ENCODE results near the gene TPM2.

Gene TPM2

GRCh38 chr9:35716230-35716629 lies 26.5 kb upstream of the TPM2 start:
- TF ChIP-seq FOXM1 (IDR thresholded peaks at IDR 0.05; ENCODE audit: borderline replicate concordance) (no peak), HDGF (IDR thresholded peaks at IDR 0.05; ENCODE audit: borderline replicate concordance) (no peak)
- no peak for DNase-seq (ENCODE audit: extremely low spot score)
- ChIA-PET POLR2A (no interaction called here), CTCF (no interaction called here)

- ChIA-PET POLR2A (no interaction called here), CTCF (interaction anchor here (0.6 kb wide), 1 partner anchor 199 kb away, joined by 6 read pairs; no protein-coding TSS in a partner anchor)
- DNase-seq (ENCODE audit: extremely low spot score): no peak
- TF ChIP-seq BHLHE40 (IDR thresholded peaks at IDR 0.05; ENCODE audit: borderline replicate concordance): no peak
- TF ChIP-seq LEF1 (IDR thresholded peaks at IDR 0.05; ENCODE audit: borderline replicate concordance): no peak
- TF ChIP-seq NFRKB (IDR thresholded peaks at IDR 0.05): no peak
- no peak for TF ChIP-seq TARDBP (IDR thresholded peaks at IDR 0.05)
- TF ChIP-seq FOXK2 (IDR thresholded peaks at IDR 0.05): no peak
- TF ChIP-seq HDGF (IDR thresholded peaks at IDR 0.05; ENCODE audit: borderline replicate concordance): no peak
- TF ChIP-seq FOXM1 (IDR thresholded peaks at IDR 0.05; ENCODE audit: borderline replicate concordance): no peak
- no peak for TF ChIP-seq L3MBTL2 (conservative IDR thresholded peaks at IDR 0.05)
- TF ChIP-seq SP1 (IDR thresholded peaks at IDR 0.05): no peak
- no peak for TF ChIP-seq ARNT (IDR thresholded peaks at IDR 0.05)
- TF ChIP-seq SUZ12 (IDR thresholded peaks at IDR 0.05): no peak
- TF ChIP-seq ZNF384 (IDR thresholded peaks at IDR 0.05): no peak
- TF ChIP-seq PKNOX1 (IDR thresholded peaks at IDR 0.05): no peak
- TF ChIP-seq CTBP1 (IDR thresholded peaks at IDR 0.05; ENCODE audit: borderline replicate concordance): no peak
- TF ChIP-seq ELF4 (IDR thresholded peaks at IDR 0.05): no peak
- TF ChIP-seq FOXA1 (IDR thresholded peaks at IDR 0.05): no peak
Measured at GRCh38 chr9:35714579-35715252, 25.0 kb upstream of the TPM2 start.

- TF ChIP-seq NFRKB (IDR thresholded peaks at IDR 0.05) (no peak), LEF1 (IDR thresholded peaks at IDR 0.05; ENCODE audit: borderline replicate concordance) (no peak), FOXM1 (IDR thresholded peaks at IDR 0.05; ENCODE audit: borderline replicate concordance) (no peak), FOXK2 (IDR thresholded peaks at IDR 0.05) (no peak), HDGF (IDR thresholded peaks at IDR 0.05; ENCODE audit: borderline replicate concordance) (no peak), TARDBP (IDR thresholded peaks at IDR 0.05) (no peak), ARNT (IDR thresholded peaks at IDR 0.05) (no peak), ELF4 (IDR thresholded peaks at IDR 0.05) (no peak), SUZ12 (IDR thresholded peaks at IDR 0.05) (no peak), BHLHE40 (IDR thresholded peaks at IDR 0.05; ENCODE audit: borderline replicate concordance) (no peak)
- DNase-seq (ENCODE audit: extremely low spot score): no peak
- ChIA-PET CTCF (interaction anchor here (1.3 kb wide), 1 partner anchor 17 kb away, joined by 4 read pairs; no protein-coding TSS in a partner anchor), POLR2A (no interaction called here)
Measured at GRCh38 chr9:35714123-35714522, 24.4 kb upstream of the TPM2 start.

- ChIA-PET POLR2A (no interaction called here), CTCF (interaction anchor here (1.3 kb wide), 1 partner anchor 17 kb away, joined by 4 read pairs; no protein-coding TSS in a partner anchor)
- DNase-seq (ENCODE audit: extremely low spot score): no peak
- TF ChIP-seq HDGF (IDR thresholded peaks at IDR 0.05; ENCODE audit: borderline replicate concordance) (no peak), CTBP1 (IDR thresholded peaks at IDR 0.05; ENCODE audit: borderline replicate concordance) (no peak), PKNOX1 (IDR thresholded peaks at IDR 0.05) (no peak), TARDBP (IDR thresholded peaks at IDR 0.05) (no peak), FOXK2 (IDR thresholded peaks at IDR 0.05) (no peak), SUZ12 (IDR thresholded peaks at IDR 0.05) (no peak), SP1 (IDR thresholded peaks at IDR 0.05) (no peak), FOXA1 (IDR thresholded peaks at IDR 0.05) (no peak), ARNT (IDR thresholded peaks at IDR 0.05) (no peak)
Measured at GRCh38 chr9:35713578-35713977, 23.9 kb upstream of the TPM2 start.

- CTCF ChIA-PET: interaction anchor here (1.3 kb wide), 1 partner anchor 16 kb away, joined by 4 read pairs; no protein-coding TSS in a partner anchor
- POLR2A ChIA-PET: no interaction called here
- TF ChIP-seq ARNT (IDR thresholded peaks at IDR 0.05) (no peak), BHLHE40 (IDR thresholded peaks at IDR 0.05; ENCODE audit: borderline replicate concordance) (no peak), FOXK2 (IDR thresholded peaks at IDR 0.05) (no peak), L3MBTL2 (conservative IDR thresholded peaks at IDR 0.05) (no peak), TARDBP (IDR thresholded peaks at IDR 0.05) (no peak), NFRKB (IDR thresholded peaks at IDR 0.05) (no peak), LEF1 (IDR thresholded peaks at IDR 0.05; ENCODE audit: borderline replicate concordance) (no peak), ZNF384 (IDR thresholded peaks at IDR 0.05) (no peak), CTBP1 (IDR thresholded peaks at IDR 0.05; ENCODE audit: borderline replicate concordance) (no peak), FOXA1 (IDR thresholded peaks at IDR 0.05) (no peak), PKNOX1 (IDR thresholded peaks at IDR 0.05) (no peak), ELF4 (IDR thresholded peaks at IDR 0.05) (no peak), SP1 (IDR thresholded peaks at IDR 0.05) (no peak), HDGF (IDR thresholded peaks at IDR 0.05; ENCODE audit: borderline replicate concordance) (no peak), SUZ12 (IDR thresholded peaks at IDR 0.05) (no peak), FOXM1 (IDR thresholded peaks at IDR 0.05; ENCODE audit: borderline replicate concordance) (no peak)
- no peak for DNase-seq (ENCODE audit: extremely low spot score)
Measured at GRCh38 chr9:35712762-35713400, 23.2 kb upstream of the TPM2 start.
